Urinary bladder (tissue), 4 donors: ENCODE measurements around the gene MYBPC1. TPM values are rescaled to one million over a fixed set of nuclear protein-coding genes. Genes with fewer than 3 reads are reported as not detected.
"Not testable (repeated sequence)": the region's sequence is repeated elsewhere in the genome, so short reads cannot be mapped to it uniquely, and the experiment has no call there.

Experiments
- DNase-seq: peaks from one replicate; pipeline ENCODE4 v3.0.0-alpha.2; 2015; ENCODE audit errors: extremely low spot score
- H3K27ac ChIP-seq: one replicate; pipeline ENCODE4 v1.5.1; 2013; ENCODE audit warnings: low read depth, mild to moderate bottlenecking, moderate library complexity
- H3K36me3 ChIP-seq: one replicate; pipeline ENCODE4 v1.6.1; 2013; ENCODE audit warnings: mild to moderate bottlenecking, moderate library complexity; ENCODE audit not compliant: insufficient read depth
- H3K4me1 ChIP-seq: one replicate; pipeline ENCODE4 v1.6.1; 2013; ENCODE audit warnings: mild to moderate bottlenecking, moderate library complexity; ENCODE audit not compliant: insufficient read depth
- H3K4me3 ChIP-seq: one replicate; pipeline ENCODE4 v1.5.1; 2013; ENCODE audit warnings: low read depth, low read length
- WGBS: extraction: QIAGEN DNeasy Blood & Tissue Kit; methylation state at CpG from one replicate; pipeline ENCODE4 v1.1.7; 2013; 5-methylcytosine and 5-hydroxymethylcytosine counted together
- polyA plus RNA-seq: library from polyadenylated mRNA; stranded (reverse); fragments of 200-250 nt; gene quantifications from one replicate; pipeline ENCODE4 v1.2.3, GENCODE V29; 2013
- small RNA-seq: library from RNA; depleted of rRNA; stranded (forward); fragments of <200 nt; gene quantifications from one replicate; pipeline ENCODE3, GENCODE V24; 2014
- total RNA-seq: library from RNA; depleted of rRNA; stranded (reverse); fragments of >200 nt; gene quantifications from one replicate; pipeline ENCODE4 v1.2.3, GENCODE V29; 2014
- donor health status: healthy with polysubstance abuse.
- donor health status: healthy.

MYBPC1 gene
- total and polyA plus RNA-seq, 2 donors = 0.10 to 85.2 TPM

DNA sequence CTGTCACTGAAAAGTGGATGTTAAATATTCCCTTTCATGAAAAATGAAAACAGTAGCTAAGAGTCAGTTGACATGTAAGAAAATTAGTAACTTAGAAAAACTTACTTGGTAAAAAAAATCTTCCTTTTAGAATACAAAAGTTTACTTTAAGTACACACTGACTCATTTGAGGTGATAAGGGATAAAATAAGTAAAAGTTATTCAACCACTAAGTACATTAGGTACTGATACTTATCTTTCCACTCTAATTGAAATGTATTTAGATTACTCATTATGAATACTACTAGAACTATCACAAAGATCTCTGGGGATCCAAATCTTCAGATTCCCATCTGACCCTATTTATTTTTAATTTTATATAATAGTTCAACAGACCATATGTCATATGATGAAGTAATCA is 132.3 kb downstream of the MYBPC1 start:
- no peak overlapping the region for H3K4me3 ChIP-seq
- no peak for DNase-seq
- H3K27ac ChIP-seq = no peak overlapping the region
- H3K4me1 ChIP-seq = no peaks in the 10 kb centered on the region
- no peaks in the 10 kb centered on the region for H3K36me3 ChIP-seq

DNA sequence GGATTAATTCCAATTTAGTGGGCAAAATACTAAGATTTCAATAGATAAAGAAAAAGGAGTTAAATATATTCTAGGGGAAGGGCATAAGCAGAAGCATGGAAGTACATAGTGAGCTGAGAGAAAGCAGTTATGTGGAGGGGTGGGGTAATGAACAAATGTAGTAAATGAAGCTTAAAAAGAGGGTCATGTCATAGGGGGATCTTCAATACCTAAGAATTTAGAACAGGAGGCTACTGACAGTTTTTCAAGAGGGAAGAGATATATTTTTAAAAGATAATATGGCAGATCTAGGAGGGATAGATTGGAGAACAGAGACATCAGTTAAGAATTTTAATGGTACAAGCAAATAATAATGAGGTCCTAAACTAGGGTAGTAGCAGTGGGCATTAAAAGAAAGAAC is 135.1 kb downstream of the MYBPC1 start:
- DNase-seq = no peak
- Histone ChIP-seq H3K36me3 (no peaks in the 10 kb centered on the region), H3K27ac (no peak overlapping the region), H3K4me3 (no peak overlapping the region), H3K4me1 (no peaks in the 10 kb centered on the region)

DNA sequence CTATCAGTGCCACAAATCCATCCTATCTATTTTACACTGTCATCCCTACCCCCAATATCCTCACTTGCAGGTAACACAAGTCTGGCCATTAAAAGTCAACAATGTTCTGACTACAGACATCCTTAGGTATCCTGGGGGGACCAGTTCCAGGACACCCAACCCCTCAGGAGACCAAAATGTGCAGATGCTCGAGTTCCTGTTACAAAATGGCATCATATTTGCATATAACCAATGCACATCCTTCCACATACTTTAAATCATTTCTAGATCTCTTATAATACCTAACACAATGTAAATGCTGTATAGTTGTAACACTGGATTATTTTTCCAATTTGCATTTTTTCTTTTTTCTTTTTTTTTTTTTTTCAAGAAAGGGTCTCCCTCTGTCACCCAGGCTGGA is 137.5 kb downstream of the MYBPC1 start:
- Histone ChIP-seq H3K4me3 (no peak overlapping the region), H3K36me3 (peaks cover 1% of the 10 kb centered on the region), H3K27ac (no peak overlapping the region), H3K4me1 (no peaks in the 10 kb centered on the region)
- DNase-seq = no peak
- 96% methylated on average over 1 of the region's 1 CpG for WGBS

DNA sequence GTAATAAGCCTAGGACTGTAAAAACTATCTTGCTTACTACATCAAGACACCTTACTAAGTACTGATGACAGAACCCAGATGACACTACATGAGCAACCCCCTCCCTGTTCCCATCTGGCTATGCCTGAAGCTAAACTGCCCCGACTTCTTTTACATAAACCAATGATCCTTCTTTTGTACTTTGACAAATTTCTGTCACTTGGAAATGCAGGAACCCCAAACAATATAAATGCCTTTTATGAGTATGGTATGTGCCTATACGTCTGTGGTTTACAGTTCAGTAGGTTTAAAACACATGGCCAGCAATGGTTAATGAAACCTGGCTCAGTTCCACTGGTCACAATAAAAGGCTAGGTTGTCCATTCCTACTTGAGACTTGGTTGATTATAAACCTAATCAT is 138.4 kb downstream of the MYBPC1 start:
- no peak for DNase-seq
- H3K27ac ChIP-seq = no peak overlapping the region
- H3K4me1 ChIP-seq = no peaks in the 10 kb centered on the region
- no peak overlapping the region for H3K4me3 ChIP-seq
- 44% methylated on average over 2 of the region's 2 CpGs for WGBS
- peaks cover 4% of the 10 kb centered on the region for H3K36me3 ChIP-seq

DNA sequence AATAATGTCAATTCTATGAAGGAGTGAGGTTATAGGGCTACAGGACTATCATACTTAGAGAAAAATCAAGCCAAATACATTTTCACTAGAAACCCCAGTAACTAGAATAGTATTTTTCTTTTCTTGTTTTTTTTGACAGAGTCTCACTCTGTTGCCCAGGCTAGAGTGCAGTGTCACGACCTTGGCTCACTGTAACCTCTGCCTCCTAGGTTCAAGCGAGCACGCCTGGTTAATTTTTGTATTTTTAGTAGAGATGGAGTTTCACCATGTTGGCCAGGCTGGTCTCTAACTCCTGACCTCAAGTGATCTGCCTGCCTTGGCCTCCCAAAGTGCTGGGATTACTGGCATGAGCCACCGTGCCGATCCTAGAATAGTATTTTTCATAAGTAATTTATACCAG is 139.7 kb downstream of the MYBPC1 start:
- H3K4me3 ChIP-seq, H3K4me1 ChIP-seq, DNase-seq, H3K27ac ChIP-seq, H3K36me3 ChIP-seq: not testable (repeated sequence)
- 92% methylated on average over 5 of the region's 5 CpGs for WGBS

Small RNAs within 50 kb of the gene (small RNA-seq; reads per million reads assigned to genes)
- gene RNY1P16 = not detected

Other genes starting within 250 kb of the MYBPC1 start
- 161 TPM for gene ARL1, start 187.2 kb upstream of the MYBPC1 start, total RNA-seq
- gene ARL1, start 187.2 kb upstream of the MYBPC1 start, polyA plus RNA-seq = 57.9 TPM
- 0.42 TPM for gene SPIC, start 119.6 kb upstream of the MYBPC1 start, total RNA-seq
- not detected for gene SPIC, start 119.6 kb upstream of the MYBPC1 start, polyA plus RNA-seq
- 42.1 TPM for gene CHPT1, start 102.7 kb downstream of the MYBPC1 start, total RNA-seq
- 41.4 TPM for gene CHPT1, start 102.7 kb downstream of the MYBPC1 start, polyA plus RNA-seq
- gene SYCP3, start 144.5 kb downstream of the MYBPC1 start, total RNA-seq = 0.21 TPM
- gene SYCP3, start 144.5 kb downstream of the MYBPC1 start, polyA plus RNA-seq = 0.10 TPM
- gene GNPTAB, start 236.0 kb downstream of the MYBPC1 start, total RNA-seq = 59.3 TPM
- gene GNPTAB, start 236.0 kb downstream of the MYBPC1 start, polyA plus RNA-seq = 15.2 TPM